ENCODE data around the gene RITA1.

RITA1 gene

GRCh38 chr12:113173081-113173698, 12.3 kb upstream of the RITA1 start:
- DNase-seq (ENCODE audit: low read depth in 2 of 2, low spot score in 1 of 2): no peak

- peak; percentile 53 to 73 for DNase-seq (ENCODE audit: low read depth in 2 of 2, low spot score in 1 of 2)
These were observed 10.8 kb upstream of the RITA1 start for GRCh38 chr12:113174461-113175384.

GRCh38 chr12:113179023-113179422, 6.5 kb upstream of the RITA1 start:
- no peak for DNase-seq (ENCODE audit: low read depth in 2 of 2, low spot score in 1 of 2)

GRCh38 chr12:113180333-113180732, 5.2 kb upstream of the RITA1 start:
- DNase-seq (ENCODE audit: low read depth in 2 of 2, low spot score in 1 of 2): no peak

DNA sequence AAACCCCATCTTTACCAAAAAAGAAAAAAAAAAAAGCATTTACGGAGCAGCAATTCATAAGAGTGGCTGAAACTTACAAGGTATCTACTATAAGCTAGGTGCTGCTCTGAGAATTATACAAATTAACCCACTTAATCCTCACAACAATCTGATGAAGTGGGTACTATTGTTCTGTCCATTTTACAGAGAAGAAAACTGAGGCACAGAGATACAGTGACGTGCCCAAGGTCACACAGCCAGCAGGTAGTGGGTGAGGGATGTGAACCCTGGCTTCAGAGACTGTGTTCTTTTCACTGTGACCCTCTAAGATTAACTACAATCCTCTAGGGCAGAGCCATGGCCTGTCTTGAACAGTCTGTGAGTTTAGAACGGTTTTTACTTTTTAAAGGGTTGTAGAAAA, 3.5 kb upstream of the RITA1 start:
- no peak for DNase-seq (ENCODE audit: low read depth in 2 of 2, low spot score in 1 of 2)

GRCh38 chr12:113183030-113183589, 2.4 kb upstream of the RITA1 start:
- DNase-seq (ENCODE audit: low read depth in 2 of 2, low spot score in 1 of 2): no peak

DNA sequence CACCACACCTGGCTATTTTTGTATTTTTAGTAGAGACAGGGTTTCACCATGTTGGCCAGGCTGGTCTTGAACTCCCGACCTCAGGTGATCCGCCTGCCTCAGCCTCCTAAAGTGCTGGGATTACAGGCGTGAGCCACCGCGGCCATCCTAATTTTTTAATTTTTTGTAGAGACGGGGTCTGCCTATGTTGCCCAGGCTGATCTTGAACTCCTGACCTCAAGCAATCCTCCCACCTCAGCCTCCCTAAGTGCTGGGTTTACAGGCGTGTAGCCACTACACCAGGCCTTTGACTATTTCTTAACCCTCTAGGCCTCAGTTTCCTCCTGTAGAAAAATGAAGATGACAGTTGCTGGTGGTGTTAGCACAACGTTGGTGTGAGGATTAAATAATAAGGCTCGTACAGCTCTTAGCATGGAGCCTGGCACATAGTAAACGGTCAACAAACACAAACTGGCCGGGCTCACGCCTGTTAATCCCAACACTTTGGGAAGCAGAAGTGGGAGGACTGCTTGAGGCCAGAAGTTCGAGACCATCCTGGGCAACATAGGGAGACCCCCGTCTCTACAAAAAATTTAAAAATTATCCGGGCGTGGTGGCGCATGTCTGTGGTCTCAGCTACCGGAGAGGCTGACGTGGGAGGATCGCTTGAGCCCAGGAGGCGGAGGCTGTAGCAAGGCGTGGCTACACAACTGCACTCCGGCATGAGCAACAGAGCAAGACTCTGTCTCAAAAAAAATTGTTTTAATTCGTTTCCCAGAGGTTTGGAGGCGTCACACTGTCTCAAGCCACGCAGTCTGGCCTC, 1.2 kb upstream of the RITA1 start:
- DNase-seq (ENCODE audit: low read depth in 2 of 2, low spot score in 1 of 2): peak; percentile 37 to 46

DNA sequence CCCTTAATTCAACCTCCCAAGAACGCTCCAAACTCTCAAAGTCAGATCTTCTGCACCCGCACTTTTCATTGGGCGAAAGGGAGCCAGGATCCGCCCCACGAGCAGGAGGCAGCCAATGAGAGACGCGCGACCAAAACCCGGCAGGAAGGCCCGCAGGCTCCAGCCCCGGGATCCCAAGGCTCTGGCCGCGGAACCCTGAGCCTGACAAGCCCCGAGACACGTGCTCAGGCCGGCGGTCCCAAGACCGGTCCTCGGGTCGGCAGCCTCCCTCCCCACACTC, 681 bp upstream of the RITA1 start:
- DNase-seq (ENCODE audit: low read depth in 2 of 2, low spot score in 1 of 2): peak; percentile 66 to 76

GRCh38 chr12:113186033-113186365, 478 bp downstream of the RITA1 start:
- no peak for DNase-seq (ENCODE audit: low read depth in 2 of 2, low spot score in 1 of 2)

DNA sequence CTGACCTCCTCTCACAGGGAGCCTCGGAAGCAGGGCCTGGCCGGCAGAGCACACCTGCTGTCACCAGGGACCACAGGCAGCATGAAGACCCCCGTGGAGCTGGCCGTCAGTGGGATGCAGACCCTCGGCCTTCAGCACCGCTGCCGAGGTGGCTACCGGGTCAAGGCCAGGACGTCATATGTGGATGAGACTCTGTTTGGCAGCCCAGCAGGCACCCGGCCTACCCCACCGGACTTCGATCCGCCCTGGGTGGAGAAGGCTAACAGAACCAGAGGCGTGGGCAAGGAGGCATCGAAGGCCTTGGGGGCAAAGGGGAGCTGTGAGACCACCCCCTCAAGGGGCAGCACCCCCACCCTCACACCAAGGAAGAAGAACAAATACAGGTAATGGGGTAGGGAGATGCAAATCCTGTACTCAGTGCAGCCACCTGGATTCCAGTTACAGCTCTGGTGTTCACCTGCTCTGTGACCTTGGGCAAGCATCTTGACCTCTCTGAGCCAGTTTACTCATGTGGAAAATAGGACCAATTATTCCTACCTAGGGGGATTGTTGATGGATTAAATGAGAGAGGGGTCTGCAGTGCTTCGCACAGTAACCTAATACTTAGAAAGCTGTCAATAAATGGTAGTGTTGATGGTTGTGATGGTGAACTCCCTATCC, 1.3 kb downstream of the RITA1 start:
- DNase-seq (ENCODE audit: low read depth in 2 of 2, low spot score in 1 of 2): no peak

DNA sequence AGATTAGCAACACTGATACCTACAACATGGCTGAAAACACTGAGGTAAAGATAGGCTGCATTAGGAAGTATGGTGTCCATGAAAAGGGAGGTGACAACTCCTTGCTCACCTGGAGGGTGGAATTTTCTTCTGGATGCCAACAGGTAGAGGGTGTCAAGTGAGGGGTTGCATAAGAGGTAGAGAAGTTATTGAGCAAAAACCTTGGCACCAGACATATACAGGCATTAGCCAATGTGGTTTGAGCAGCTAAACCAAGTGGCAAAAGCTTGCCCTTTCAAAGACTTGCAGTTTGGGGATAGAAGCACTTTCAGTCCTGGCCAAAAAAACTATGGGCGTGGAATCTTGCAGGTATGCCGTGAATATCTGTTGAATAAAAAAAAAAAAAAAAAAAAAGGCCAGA, 3.8 kb downstream of the RITA1 start:
- DNase-seq (ENCODE audit: low read depth in 2 of 2, low spot score in 1 of 2): no peak

DNA sequence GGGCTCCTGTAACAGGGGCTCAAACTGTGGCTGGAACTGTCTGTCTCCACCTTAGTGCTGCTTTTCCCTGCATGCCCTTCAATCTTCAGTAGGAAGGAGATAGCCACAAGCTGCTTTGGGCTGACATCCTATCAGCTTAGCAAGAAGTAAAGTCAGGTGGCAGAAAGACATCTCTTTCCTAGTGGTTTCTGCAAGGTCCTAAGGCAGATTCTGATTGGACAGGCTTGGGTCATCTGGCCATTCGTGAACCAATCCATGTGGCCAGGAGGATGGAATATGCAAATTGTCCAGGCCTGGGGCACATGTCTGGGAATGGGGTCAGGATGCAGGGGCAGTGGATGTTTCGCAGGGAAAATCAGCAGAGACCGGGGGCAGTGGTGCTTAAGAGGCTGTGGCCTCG, 5.2 kb downstream of the RITA1 start:
- DNase-seq (ENCODE audit: low read depth in 2 of 2, low spot score in 1 of 2): no peak

DNA sequence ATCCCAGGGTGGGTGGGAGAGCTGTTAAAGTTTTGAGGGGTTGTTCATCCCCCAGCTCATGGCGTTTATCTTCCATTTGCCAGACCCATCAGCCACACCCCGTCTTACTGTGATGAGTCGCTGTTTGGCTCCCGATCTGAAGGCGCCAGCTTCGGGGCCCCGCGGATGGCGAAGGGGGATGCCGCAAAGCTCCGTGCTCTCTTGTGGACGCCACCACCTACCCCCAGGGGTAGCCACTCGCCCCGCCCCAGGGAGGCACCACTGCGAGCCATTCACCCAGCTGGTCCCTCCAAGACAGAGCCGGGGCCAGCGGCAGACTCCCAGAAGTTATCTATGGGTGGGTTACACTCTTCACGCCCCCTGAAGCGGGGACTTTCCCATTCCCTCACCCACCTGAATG, 5.7 kb downstream of the RITA1 start:
- DNase-seq (ENCODE audit: low read depth in 2 of 2, low spot score in 1 of 2): no peak

DNA sequence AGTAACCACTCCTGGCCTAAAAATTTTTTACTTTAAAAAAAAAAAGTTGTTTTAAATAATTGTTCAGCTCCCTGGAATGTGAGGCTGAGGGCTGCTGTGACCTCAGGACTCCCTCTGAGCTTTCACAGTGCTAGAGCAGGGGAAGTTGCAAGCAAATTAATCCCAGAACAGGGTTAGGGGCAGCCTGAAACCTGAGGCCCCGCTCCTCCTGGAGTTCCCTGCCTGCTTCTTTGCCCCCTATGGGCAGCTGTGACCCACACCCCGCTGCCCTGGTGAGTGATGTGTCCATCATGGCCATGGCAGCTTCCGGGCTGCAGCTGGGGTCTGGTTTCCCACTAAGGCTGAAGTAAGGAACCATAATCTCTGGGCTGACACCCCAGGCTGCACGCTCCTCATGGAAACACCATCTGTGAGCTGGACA, 9.5 kb downstream of the RITA1 start:
- no peak for DNase-seq (ENCODE audit: low read depth in 2 of 2, low spot score in 1 of 2)

DNA sequence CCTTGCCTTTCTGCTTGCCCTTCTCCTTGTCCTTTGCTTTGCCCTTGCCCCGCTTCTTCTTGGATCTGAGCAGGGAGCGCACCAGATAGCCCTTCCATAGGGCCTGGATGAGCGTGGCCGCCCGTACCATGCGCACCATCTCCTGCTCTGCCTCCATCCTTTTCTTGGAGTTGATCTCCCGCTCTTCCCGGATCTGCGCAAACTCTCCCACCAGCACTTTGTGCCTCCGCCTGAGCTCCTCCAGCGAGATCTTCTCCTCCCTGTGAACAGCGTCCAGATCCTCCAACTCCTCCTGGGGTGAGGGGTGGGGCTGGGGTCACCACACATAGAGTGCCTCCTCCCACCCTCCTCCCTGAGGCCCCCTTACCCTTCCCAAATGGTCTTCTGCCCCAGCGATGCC, 10.1 kb downstream of the RITA1 start:
- no peak for DNase-seq (ENCODE audit: low read depth in 2 of 2, low spot score in 1 of 2)

GRCh38 chr12:113196582-113196981, 11.1 kb downstream of the RITA1 start:
- DNase-seq (ENCODE audit: low read depth in 2 of 2, low spot score in 1 of 2): no peak

- peak; percentile 14 to 22 for DNase-seq (ENCODE audit: low read depth in 2 of 2, low spot score in 1 of 2)
These were observed 11.5 kb downstream of the RITA1 start for GRCh38 chr12:113196990-113197389.

DNA sequence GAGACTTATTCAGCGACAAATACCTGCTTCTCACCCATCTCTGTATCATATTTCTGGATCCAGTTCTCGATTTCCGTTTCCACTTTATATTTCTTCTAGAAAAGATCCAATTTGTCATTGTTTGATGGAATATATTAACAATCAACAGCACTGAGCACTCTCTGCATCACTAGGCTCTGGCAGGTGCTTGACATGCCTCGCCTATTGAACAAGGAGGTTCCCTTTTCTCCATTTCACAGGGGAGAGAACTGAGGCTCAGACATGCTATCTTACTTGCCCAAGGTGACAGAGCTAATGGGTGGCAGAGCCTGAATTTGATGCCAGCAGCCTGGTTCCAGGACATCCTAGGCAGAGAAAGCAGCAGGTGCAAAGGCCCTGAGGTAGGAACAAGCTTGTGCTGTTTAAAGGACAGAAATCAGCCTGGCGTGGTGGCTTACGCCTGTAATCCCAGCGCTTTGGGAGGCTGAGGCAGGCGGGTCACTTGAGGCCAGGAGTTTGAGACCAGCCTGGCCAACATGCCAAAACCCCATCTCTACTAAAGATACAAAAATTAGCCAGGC, 12.1 kb downstream of the RITA1 start:
- no peak for DNase-seq (ENCODE audit: low read depth in 2 of 2, low spot score in 1 of 2)

DNA sequence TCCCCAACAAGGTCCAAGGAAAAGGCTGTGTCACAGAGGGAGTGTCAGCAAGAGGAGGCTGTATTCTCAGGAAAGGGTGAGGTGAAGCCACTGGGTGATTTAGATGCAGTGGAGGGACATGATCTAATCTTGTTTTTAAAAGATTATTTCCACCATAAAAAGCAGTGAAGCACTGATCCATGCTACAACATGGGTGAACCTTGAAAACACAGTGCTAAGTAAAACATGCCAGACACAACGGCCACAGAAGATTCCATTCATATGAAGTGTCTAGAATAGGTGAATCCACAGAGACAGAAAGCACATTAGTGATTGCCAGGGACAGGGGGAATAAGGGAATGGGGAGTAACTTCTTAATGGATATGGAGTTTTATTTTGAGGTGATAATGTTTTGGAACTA, 12.8 kb downstream of the RITA1 start:
- no peak for DNase-seq (ENCODE audit: low read depth in 2 of 2, low spot score in 1 of 2)

DNA sequence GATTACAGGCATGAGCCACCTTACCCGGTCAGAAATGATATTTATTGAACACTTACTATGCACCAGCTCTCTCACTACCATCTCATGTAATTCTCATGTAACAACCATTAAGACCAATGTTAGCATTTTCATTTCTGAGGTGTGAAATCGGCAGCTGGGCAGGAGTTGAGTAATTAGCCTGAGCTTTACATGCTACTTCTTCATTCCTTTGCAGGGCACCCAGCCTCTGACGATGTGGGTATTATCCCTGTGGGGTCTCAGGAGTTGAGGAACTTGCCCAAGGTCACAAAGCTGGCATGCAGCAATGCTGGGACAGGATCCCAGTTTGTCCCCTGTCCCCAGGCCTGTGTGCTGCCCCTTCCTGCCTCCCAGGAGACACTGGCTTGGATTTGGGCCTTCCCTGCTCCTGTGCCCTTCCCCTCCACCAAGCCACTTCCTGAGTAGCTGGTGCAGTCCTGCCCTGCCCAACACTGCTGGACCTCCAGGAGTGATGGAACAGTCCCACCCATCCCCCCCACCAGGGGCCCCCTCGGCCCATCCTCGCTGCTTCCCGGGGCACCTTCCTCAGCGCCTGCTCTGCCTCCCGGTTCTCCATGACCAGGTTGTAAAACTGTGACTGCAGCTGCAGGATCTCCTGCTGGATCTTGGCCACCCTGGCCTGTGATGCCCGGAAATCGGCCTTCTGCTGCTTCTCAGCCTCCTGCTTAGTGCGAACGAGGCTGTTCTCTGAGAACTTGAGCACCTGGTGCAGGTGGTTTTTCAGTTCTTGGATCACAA, 14.7 kb downstream of the RITA1 start:
- no peak for DNase-seq (ENCODE audit: low read depth in 2 of 2, low spot score in 1 of 2)
